ENCODE data around the gene GPR107.

Gene GPR107

GRCh38 chr9:130058887-130059286, 5.2 kb downstream of the GPR107 start:
- DNase-seq = no peak

GRCh38 chr9:130060296-130060695, 6.6 kb downstream of the GPR107 start:
- DNase-seq = no peak

DNA sequence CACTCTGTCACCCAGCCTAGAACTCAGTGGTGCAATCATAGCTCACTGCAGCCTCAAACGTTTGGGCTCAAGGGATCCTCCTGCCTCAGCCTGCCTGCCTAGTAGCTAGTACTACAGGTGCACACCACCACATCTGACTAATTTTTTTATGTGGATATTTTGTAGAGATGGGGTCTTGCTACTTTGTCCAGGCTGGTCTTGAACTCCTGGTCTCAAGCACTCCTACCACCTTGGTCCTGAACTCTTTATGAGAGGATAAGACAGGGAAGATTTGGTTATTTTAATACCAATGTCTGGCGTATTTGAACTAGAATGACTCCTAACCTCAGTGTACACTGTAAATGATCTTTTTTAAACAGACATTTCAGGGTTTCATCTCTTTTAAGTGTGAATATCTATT, 9.0 kb downstream of the GPR107 start:
- DNase-seq = no peak

GRCh38 chr9:130064621-130065020, 10.9 kb downstream of the GPR107 start:
- DNase-seq = no peak

GRCh38 chr9:130069048-130069447, 15.3 kb downstream of the GPR107 start:
- DNase-seq = no peak

- DNase-seq = no peak
Measured at GRCh38 chr9:130072515-130073235, 19.0 kb downstream of the GPR107 start.

DNA sequence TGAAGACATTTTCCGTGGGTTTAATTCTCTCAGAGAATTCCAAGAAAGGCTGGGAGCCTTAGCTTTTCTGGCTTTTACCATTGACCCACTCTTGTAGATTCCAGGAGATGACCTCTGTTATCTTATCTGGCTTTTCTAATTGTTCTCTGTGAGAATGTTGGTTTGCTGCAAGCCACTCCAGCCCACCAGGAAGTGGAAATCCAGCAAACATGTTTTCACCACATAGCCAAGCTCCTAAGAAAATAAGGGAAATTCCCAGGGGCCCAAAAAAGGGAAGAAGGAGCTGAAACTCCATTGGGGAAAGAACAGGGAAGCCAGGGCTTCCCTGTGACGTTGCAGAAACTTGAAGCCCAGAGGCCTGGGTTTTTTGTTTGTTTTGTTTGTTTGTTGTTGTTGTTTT, 19.7 kb downstream of the GPR107 start:
- DNase-seq = peak in 1 of 2 donors; percentile 6

GRCh38 chr9:130078547-130078946, 24.8 kb downstream of the GPR107 start:
- no peak for DNase-seq

DNA sequence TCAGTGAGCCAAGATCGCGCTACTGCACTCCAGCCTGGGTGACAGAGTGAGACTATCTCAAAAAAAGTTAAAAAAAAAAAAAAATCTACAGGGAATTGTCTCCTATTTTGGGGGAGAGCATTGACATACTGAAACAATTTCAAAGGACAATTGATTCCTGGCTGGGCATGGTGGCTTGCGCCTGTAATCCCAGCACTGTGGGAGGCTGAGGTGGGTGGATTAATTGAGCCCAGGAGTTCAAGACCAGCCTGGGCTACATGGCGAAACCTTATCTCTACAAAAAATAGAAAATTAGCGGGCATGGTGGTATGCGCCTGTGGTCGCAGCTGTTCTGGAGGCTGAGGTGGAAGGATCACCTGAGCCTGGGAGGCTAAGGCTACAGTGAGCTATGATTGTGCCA, 30.6 kb downstream of the GPR107 start:
- no peak for DNase-seq

DNA sequence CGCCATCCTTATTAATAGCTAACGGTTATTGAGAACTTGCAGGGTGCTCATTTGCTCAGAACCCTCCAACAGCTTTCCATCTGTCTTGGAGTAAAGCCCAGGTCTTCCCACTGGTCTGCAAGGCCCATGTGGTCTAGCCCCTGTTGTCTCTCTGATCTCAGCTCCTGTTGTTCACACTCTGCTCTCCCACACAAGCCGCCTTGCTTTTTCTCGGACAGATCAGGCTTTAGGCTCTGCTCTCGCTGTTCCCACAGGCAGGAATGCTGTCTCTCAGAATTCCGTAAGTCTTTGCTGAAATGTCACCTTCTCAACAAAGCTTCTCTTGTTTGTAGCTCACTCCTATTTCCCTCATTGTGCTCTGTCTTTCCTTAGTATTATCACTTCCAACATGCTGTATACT, 34.3 kb downstream of the GPR107 start:
- no peak for DNase-seq

GRCh38 chr9:130089141-130089540, 35.4 kb downstream of the GPR107 start:
- DNase-seq = no peak

GRCh38 chr9:130090915-130091314, 37.2 kb downstream of the GPR107 start:
- no peak for DNase-seq

DNA sequence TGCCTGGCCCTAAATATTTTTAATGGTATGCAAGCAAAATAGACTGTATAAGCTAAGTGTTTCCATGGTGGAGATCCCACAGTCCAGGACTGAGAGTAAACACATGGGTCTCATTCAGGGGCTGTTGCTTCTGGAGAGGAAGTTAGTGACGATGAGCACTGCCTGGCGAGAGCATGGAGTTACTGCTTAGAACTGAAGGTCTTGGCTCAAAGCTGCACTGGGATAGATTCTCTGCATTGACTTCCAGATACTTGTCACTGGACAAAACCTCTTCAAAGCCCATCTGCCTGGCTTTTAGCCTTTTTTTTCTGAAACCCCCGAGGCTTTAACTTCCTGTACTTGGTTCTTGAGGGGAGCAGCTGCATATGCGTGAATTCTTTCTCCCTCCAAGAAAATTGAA, 39.2 kb downstream of the GPR107 start:
- no peak for DNase-seq

GRCh38 chr9:130095872-130096271, 42.2 kb downstream of the GPR107 start:
- no peak for DNase-seq

GRCh38 chr9:130100681-130101080, 47.0 kb downstream of the GPR107 start:
- no peak for DNase-seq

DNA sequence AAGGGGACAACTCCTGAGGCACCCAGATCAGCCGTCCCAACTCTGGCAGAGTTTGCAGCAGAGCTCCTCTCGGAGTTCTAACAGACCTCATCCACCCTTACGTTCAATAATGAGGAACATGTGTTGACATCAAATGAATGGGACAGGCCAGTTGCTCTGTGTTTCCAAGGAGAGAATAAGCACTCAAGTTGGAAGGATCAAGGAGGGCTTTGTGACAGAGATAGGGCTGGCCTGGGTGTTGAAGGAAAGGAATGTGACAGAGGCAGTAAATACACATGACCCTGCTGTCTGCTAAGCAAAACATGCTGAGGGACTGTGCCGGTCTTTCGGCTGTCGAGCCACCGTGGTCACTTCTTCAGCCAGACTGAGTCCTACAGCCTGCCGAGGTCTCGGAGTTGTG, 48.2 kb downstream of the GPR107 start:
- DNase-seq = no peak

DNA sequence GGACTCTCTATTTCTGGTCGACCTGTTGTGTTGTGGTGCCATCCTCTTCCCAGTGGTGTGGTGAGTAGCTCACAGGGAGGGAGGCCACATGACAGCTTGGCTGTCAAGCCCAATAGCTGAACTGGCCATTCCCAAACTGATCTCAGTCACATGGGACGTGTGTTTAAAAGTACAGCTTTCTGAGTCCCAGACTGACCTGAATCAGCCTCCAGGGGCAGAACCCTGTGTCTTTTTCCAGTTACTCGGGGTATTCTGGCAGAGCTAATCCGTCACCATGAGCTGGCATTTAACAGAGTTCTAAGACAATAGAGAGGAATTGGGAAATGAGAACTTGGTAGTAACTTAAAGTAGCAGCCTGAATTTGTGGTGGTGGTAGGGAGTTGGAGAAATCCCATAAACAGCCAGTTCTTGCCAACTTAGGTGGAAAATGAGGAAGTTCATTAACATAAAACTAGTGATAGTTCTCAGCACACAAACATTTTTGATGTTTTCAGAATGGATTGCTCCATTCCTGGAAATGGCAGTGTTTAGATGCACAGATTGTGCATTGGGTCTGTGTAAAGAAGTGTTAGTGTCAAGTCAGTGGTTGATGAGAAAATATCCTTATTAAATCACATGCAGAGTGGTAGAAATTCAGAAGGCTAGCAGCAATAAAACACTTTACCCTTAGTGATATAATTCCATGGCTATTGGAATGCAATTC, 50.9 kb downstream of the GPR107 start:
- no peak for DNase-seq

DNA sequence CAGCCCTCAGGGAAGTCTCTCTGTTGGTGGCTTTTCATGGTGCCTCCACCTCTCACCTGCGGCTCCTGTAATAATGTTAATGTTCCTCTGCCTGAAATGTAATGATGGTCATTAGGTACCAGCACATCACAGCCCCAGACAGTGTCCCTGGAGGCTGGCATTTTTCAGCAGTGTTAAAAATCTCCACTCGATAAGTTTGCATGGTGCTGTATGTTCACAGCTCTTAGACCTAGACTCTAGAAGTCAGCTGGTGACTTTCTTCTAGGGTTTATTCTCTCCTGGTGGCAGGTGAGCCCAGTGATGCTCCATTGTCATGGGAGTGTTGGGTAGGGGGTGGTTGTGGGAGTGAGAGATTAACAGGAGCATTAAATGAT, 53.1 kb downstream of the GPR107 start:
- DNase-seq = no peak

GRCh38 chr9:130107234-130107861, 53.6 kb downstream of the GPR107 start:
- DNase-seq = peak; percentile 75 to 81

DNA sequence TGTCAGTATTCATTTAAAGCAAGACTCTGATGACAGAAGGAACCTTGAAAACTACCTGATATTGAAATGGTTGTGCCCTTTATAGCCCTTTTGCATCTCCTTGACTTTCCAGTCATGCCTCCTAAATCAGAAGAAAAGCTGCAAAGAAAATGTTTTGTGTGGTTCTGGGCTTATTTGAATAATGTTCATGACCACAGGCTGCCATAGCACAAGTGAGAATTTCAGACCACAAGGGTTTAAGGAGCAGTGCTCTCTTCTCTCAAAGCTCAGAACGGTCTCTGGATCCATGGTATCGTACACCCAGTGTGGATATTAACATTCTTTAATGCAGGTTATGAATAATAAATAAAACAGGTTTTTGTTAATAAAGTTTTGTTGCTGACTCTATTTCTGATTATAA, 54.2 kb downstream of the GPR107 start:
- no peak for DNase-seq

- no peak for DNase-seq
Measured at GRCh38 chr9:130110166-130110565, 56.5 kb downstream of the GPR107 start.

- no peak for DNase-seq
Measured at GRCh38 chr9:130110596-130111021, 56.9 kb downstream of the GPR107 start.

- DNase-seq = no peak
Measured at GRCh38 chr9:130111786-130112537, 58.3 kb downstream of the GPR107 start.

Data from CD4-positive, alpha-beta T cell treated with Interleukin-1 beta for 1 hour (primary cell).